ENCODE data around the gene GATA5. TPM values are rescaled to one million over a fixed set of nuclear protein-coding genes. Genes with fewer than 3 reads are reported as not detected.
A peak's percentile ranks its signal among the peaks of the same experiment; 100 is the strongest.

Gene GATA5
- total and polyA plus RNA-seq, 7 experiments from 2014 or later = not detected

DNA sequence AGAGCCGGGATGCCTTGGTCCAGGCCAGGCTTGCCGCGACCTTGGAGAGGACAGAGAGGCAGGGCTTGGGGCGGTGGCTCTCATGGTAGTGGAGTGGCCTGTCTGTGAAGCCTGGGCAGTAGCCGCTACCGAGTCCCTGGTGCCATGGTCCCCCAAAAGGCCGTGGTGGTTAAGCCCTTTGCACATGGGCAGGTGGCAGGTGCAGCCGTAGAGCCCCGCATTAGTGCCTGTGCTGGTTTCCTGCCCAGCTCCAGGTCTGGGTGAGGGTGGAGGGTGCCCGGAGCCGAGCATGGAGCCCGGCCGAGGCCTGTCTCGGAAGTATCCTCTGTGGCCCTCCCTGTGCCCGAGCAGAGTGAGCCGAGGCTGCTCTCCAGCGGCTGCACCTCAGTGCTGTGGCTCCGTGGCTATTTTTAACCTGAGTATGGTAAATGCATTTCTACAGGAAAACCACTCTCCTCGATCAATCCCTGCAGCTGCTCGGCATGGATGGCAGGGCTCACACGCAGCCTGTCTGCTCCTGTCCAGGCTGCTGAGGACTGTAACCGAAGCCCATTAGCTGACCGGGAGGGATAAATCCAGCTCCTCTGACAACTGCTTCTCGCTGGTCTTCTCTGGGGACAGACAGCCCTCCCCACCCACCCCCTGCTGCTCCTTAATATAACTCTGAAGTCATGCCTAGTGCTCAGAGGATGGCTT lies 36.3 kb upstream of the GATA5 start:
- Mint-ChIP-seq H3K36me3 (no peaks in the 10 kb centered on the region), H3K9me3 (no peaks in the 10 kb centered on the region), H3K27ac (no peak overlapping the region), H3K4me1 (peaks cover 0 to 11% (median 4%) of the 10 kb centered on the region in 7 donors), H3K4me3 (no peak overlapping the region), H3K27me3 (peaks cover 0 to 28% (median 14%) of the 10 kb centered on the region in 5 donors)
- Histone ChIP-seq H3K4me3 (ENCODE audit: low read length) (no peak overlapping the region), H3K9me3 (ENCODE audit: control insufficient read depth in 2 of 3, low read length in 3 of 3) (no peaks in the 10 kb centered on the region), H3K4me1 (ENCODE audit: control insufficient read depth in 2 of 2, insufficient read depth in 2 of 2, low read length in 2 of 2) (peaks cover 0 to 10% of the 10 kb centered on the region in 2 donors), H3K36me3 (ENCODE audit: control insufficient read depth in 2 of 3, insufficient read depth in 3 of 3, low read length in 3 of 3) (no peaks in the 10 kb centered on the region), H3K27me3 (ENCODE audit: control insufficient read depth in 2 of 2, insufficient read depth in 2 of 2, low read length in 2 of 2) (no peaks in the 10 kb centered on the region), H3K27ac (ENCODE audit: low read depth, low read length) (no peak overlapping the region)
- CTCF ChIA-PET = no interaction called here
- no peak for DNase-seq
- POLR2A ChIA-PET = no interaction called here
- intact Hi-C loops (cut with micrococcal nuclease) = no loop called here
- ATAC-seq = no peak

DNA sequence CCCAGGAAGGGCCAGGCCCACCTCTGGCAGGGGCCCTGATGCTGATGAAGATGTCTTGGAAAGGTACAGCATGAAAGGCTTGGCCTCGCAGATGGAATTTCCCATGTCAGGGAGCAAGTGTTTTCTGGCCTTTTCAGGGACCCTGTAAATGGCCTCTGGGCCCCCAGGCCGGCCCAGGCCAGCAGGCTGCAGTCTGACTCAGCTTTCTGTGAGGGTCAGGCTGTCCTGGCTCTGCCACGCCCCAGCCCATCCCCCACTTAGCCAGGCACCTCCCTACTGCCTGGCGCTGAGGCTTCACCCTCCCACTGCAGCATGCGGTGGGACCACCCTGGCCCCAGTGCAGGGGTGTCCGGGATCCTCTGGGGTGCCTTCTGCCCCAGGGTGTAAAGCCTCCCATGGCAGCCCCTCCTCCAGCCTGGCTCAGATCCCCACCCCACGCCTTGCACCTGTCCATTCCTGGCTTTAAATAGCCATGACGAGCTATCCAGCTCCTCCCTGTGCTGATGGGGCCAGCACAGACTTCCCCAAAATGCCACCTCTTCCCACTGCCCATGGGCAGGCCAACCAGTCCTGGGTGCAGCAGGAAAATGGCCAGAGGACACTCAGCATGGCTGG lies 35.6 kb upstream of the GATA5 start:
- ATAC-seq = no peak
- Mint-ChIP-seq H3K4me1 (peaks cover 0 to 11% (median 4%) of the 10 kb centered on the region in 7 donors), H3K4me3 (no peak overlapping the region), H3K36me3 (no peaks in the 10 kb centered on the region), H3K27me3 (peaks cover 0 to 21% (median 10%) of the 10 kb centered on the region in 5 donors), H3K9me3 (no peaks in the 10 kb centered on the region), H3K27ac (no peak overlapping the region)
- Histone ChIP-seq H3K9me3 (ENCODE audit: control insufficient read depth in 2 of 3, low read length in 3 of 3) (no peaks in the 10 kb centered on the region), H3K36me3 (ENCODE audit: control insufficient read depth in 2 of 3, insufficient read depth in 3 of 3, low read length in 3 of 3) (no peaks in the 10 kb centered on the region), H3K27ac (ENCODE audit: low read depth, low read length) (no peak overlapping the region), H3K4me3 (ENCODE audit: low read length) (no peak overlapping the region), H3K4me1 (ENCODE audit: control insufficient read depth in 2 of 2, insufficient read depth in 2 of 2, low read length in 2 of 2) (peaks cover 0 to 10% of the 10 kb centered on the region in 2 donors), H3K27me3 (ENCODE audit: control insufficient read depth in 2 of 2, insufficient read depth in 2 of 2, low read length in 2 of 2) (no peaks in the 10 kb centered on the region)
- no peak for DNase-seq
- CTCF ChIA-PET = no interaction called here
- intact Hi-C loops (cut with micrococcal nuclease) = no loop called here
- POLR2A ChIA-PET = no interaction called here

- Mint-ChIP-seq H3K27ac (no peak overlapping the region), H3K4me1 (peaks cover 0 to 9% (median 4%) of the 10 kb centered on the region in 7 donors), H3K4me3 (no peak overlapping the region), H3K27me3 (peaks cover 0 to 11% (median 3%) of the 10 kb centered on the region in 5 donors), H3K36me3 (peaks cover 0 to 4% (median 0%) of the 10 kb centered on the region in 5 donors), H3K9me3 (peaks cover 0 to 6% (median 0%) of the 10 kb centered on the region in 11 donors)
- no peaks in the 10 kb centered on the region for H3K9me3 ChIP-seq (ENCODE audit: control insufficient read depth in 2 of 3, low read length in 3 of 3)
- ChIA-PET CTCF (no interaction called here), POLR2A (no interaction called here)
- intact Hi-C loops (cut with micrococcal nuclease) = no loop called here
- no peaks in the 10 kb centered on the region for H3K36me3 ChIP-seq (ENCODE audit: control insufficient read depth in 2 of 3, insufficient read depth in 3 of 3, low read length in 3 of 3)
- DNase-seq (no peak), ATAC-seq (peak; percentile 24)
- no peak overlapping the region for H3K27ac ChIP-seq (ENCODE audit: low read depth, low read length)
- no peaks in the 10 kb centered on the region for H3K27me3 ChIP-seq (ENCODE audit: control insufficient read depth in 2 of 2, insufficient read depth in 2 of 2, low read length in 2 of 2)
- H3K4me3 ChIP-seq (ENCODE audit: low read length) = no peak overlapping the region
- peaks cover 0 to 10% of the 10 kb centered on the region in 2 donors for H3K4me1 ChIP-seq (ENCODE audit: control insufficient read depth in 2 of 2, insufficient read depth in 2 of 2, low read length in 2 of 2)
These were observed 32.9 kb upstream of the GATA5 start for GRCh38 chr20:62508641-62509051.

- H3K36me3 ChIP-seq (ENCODE audit: control insufficient read depth in 2 of 3, insufficient read depth in 3 of 3, low read length in 3 of 3) = no peaks in the 10 kb centered on the region
- CTCF ChIA-PET = interaction anchor here (0.7 kb wide), 1 partner anchor 9 kb away, joined by 3 read pairs; no protein-coding TSS in a partner anchor
- no peaks in the 10 kb centered on the region for H3K9me3 ChIP-seq (ENCODE audit: control insufficient read depth in 2 of 3, low read length in 3 of 3)
- Mint-ChIP-seq H3K36me3 (peaks cover 0 to 4% (median 0%) of the 10 kb centered on the region in 5 donors), H3K4me1 (peaks cover 0 to 7% (median 4%) of the 10 kb centered on the region in 7 donors), H3K4me3 (no peak overlapping the region), H3K9me3 (peaks cover 0 to 6% (median 0%) of the 10 kb centered on the region in 11 donors), H3K27ac (no peak overlapping the region), H3K27me3 (peaks cover 0 to 7% (median 3%) of the 10 kb centered on the region in 5 donors)
- H3K27ac ChIP-seq (ENCODE audit: low read depth, low read length) = no peak overlapping the region
- intact Hi-C loops (cut with micrococcal nuclease) = no loop called here
- no peaks in the 10 kb centered on the region for H3K27me3 ChIP-seq (ENCODE audit: control insufficient read depth in 2 of 2, insufficient read depth in 2 of 2, low read length in 2 of 2)
- DNase-seq (no peak), ATAC-seq (no peak)
- peaks cover 0 to 9% of the 10 kb centered on the region in 2 donors for H3K4me1 ChIP-seq (ENCODE audit: control insufficient read depth in 2 of 2, insufficient read depth in 2 of 2, low read length in 2 of 2)
- no peak overlapping the region for H3K4me3 ChIP-seq (ENCODE audit: low read length)
- POLR2A ChIA-PET = no interaction called here
These were observed 32.3 kb upstream of the GATA5 start for GRCh38 chr20:62507991-62508640.

- no peaks in the 10 kb centered on the region for H3K9me3 ChIP-seq (ENCODE audit: control insufficient read depth in 2 of 3, low read length in 3 of 3)
- intact Hi-C loops (cut with micrococcal nuclease) = no loop called here
- H3K4me1 Mint-ChIP-seq = peaks cover 0 to 4% (median 0%) of the 10 kb centered on the region in 7 donors
- H3K4me1 ChIP-seq (ENCODE audit: control insufficient read depth in 2 of 2, insufficient read depth in 2 of 2, low read length in 2 of 2) = peaks cover 0 to 1% of the 10 kb centered on the region in 2 donors
- H3K4me3 ChIP-seq (ENCODE audit: low read length) = no peak overlapping the region
- no peak overlapping the region for H3K4me3 Mint-ChIP-seq
- CTCF ChIA-PET = interaction anchor here (0.7 kb wide), 1 partner anchor 8 kb away, joined by 3 read pairs; no protein-coding TSS in a partner anchor
- no peak overlapping the region for H3K27ac ChIP-seq (ENCODE audit: low read depth, low read length)
- H3K27me3 Mint-ChIP-seq = no peaks in the 10 kb centered on the region
- peaks cover 0 to 6% (median 0%) of the 10 kb centered on the region in 11 donors for H3K9me3 Mint-ChIP-seq
- H3K27me3 ChIP-seq (ENCODE audit: control insufficient read depth in 2 of 2, insufficient read depth in 2 of 2, low read length in 2 of 2) = no peaks in the 10 kb centered on the region
- no peaks in the 10 kb centered on the region for H3K36me3 ChIP-seq (ENCODE audit: control insufficient read depth in 2 of 3, insufficient read depth in 3 of 3, low read length in 3 of 3)
- H3K36me3 Mint-ChIP-seq = peaks cover 0 to 4% (median 0%) of the 10 kb centered on the region in 5 donors
- no peak for DNase-seq
- POLR2A ChIA-PET = no interaction called here
- H3K27ac Mint-ChIP-seq = no peak overlapping the region
- no peak for ATAC-seq
These were observed 31.5 kb upstream of the GATA5 start for GRCh38 chr20:62507323-62507722.

DNA sequence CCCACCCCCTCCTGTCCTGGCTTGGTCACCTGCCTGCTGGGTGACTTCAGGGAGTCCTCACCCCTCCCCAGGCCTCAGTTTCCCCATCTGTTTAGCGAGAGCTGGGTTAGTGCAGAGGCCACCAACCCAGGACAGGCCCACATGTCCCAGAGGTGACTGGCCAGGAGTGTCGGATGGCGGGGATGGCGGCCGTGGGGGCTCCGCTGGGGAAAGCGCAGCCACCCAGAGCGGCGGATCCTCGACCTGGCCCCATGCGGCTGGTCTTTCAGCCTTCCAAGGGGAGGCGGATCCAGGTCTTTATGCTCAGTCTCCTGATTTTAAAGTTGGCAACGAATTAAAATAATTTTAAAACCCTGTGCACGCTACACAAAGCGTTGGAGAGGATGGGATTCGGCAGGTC lies 31.0 kb upstream of the GATA5 start:
- ATAC-seq = no peak
- no peak overlapping the region for H3K4me3 Mint-ChIP-seq
- H3K9me3 Mint-ChIP-seq = peaks cover 0 to 6% (median 0%) of the 10 kb centered on the region in 11 donors
- peaks cover 0 to 9% (median 0%) of the 10 kb centered on the region in 7 donors for H3K4me1 Mint-ChIP-seq
- no peak overlapping the region for H3K27ac ChIP-seq (ENCODE audit: low read depth, low read length)
- H3K36me3 ChIP-seq (ENCODE audit: control insufficient read depth in 2 of 3, insufficient read depth in 3 of 3, low read length in 3 of 3) = no peaks in the 10 kb centered on the region
- DNase-seq = no peak
- intact Hi-C loops (cut with micrococcal nuclease) = no loop called here
- POLR2A ChIA-PET = no interaction called here
- H3K27me3 ChIP-seq (ENCODE audit: control insufficient read depth in 2 of 2, insufficient read depth in 2 of 2, low read length in 2 of 2) = no peaks in the 10 kb centered on the region
- CTCF ChIA-PET = no interaction called here
- H3K4me3 ChIP-seq (ENCODE audit: low read length) = no peak overlapping the region
- H3K36me3 Mint-ChIP-seq = peaks cover 0 to 4% (median 0%) of the 10 kb centered on the region in 5 donors
- H3K27ac Mint-ChIP-seq = no peak overlapping the region
- no peaks in the 10 kb centered on the region for H3K27me3 Mint-ChIP-seq
- no peaks in the 10 kb centered on the region for H3K4me1 ChIP-seq (ENCODE audit: control insufficient read depth in 2 of 2, insufficient read depth in 2 of 2, low read length in 2 of 2)
- H3K9me3 ChIP-seq (ENCODE audit: control insufficient read depth in 2 of 3, low read length in 3 of 3) = no peaks in the 10 kb centered on the region
